HAP-1 (cell line): ENCODE data around the gene PPDPF.

Experiments
- DNase-seq, 2 experiments: peaks; one replicate each; pipeline ENCODE4 v3.0.0-alpha.2; 2016 to 2020; ENCODE audit warnings: low spot score in 2 of 2
- H3K27me3 ChIP-seq: fragments of 250-450 bp; sonication (Bioruptor Pico); 2 replicates; pipeline ENCODE4 v1.5.1; 2020; ENCODE audit warnings: low read depth, mild to moderate bottlenecking, moderate library complexity
- H3K36me3 ChIP-seq: fragments of 250-450 bp; sonication (Bioruptor Pico); replicated peaks from 2 replicates; pipeline ENCODE4 v1.5.1; 2020; ENCODE audit warnings: mild to moderate bottlenecking
- H3K4me1 ChIP-seq: fragments of 250-450 bp; sonication (Bioruptor Pico); 2 replicates; pipeline ENCODE4 v1.5.1; 2020; ENCODE audit warnings: mild to moderate bottlenecking
- H3K4me3 ChIP-seq: fragments of 250-450 bp; sonication (Bioruptor Pico); 2 replicates; pipeline ENCODE4 v1.5.1; 2020; ENCODE audit warnings: mild to moderate bottlenecking, moderate library complexity
- H3K9me3 ChIP-seq: fragments of 250-450 bp; sonication (Bioruptor Pico); 2 replicates; pipeline ENCODE4 v1.5.1; 2020; ENCODE audit warnings: mild to moderate bottlenecking, moderate library complexity
- in situ Hi-C: fragments of 300-500 bp; cut with MboI; formaldehyde crosslinking; loops from 3 replicates; pipeline ENCODE4 v1.14.3; 2020; ENCODE audit warnings: low sequenced_read_pairs, inconsistent platforms, mixed read lengths

The PPDPF gene

DNA sequence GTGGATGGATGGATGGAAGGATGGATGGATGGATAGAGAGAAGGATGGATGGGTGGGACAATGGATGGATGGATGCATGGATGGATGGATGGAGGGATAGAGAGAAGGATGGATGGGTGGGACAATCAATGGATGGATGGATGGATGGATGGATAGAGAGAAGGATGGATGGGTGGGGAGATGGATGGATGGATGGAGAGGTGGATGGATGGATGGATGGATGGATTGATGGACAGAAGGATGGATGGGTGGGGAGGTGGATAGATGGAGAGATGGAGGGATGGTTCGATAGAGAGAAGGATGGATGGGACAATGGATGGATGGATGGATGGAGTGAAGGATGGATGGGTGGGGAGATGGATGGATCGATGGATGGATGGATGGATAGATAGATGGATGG, 28.0 kb upstream of the PPDPF start:
- Histone ChIP-seq H3K4me3 (no peak overlapping the region), H3K27me3 (no peaks in the 10 kb centered on the region), H3K4me1 (peaks cover 13% of the 10 kb centered on the region), H3K36me3 (peaks cover 88% of the 10 kb centered on the region), H3K9me3 (no peaks in the 10 kb centered on the region)
- in situ Hi-C loops: no loop called here
- DNase-seq: no peak

GRCh38 chr20:63492982-63493381, 27.6 kb upstream of the PPDPF start:
- no peak overlapping the region for H3K4me3 ChIP-seq
- peak in 1 of 2 experiments; percentile 8 for DNase-seq
- in situ Hi-C loops: no loop called here
- H3K9me3 ChIP-seq: no peaks in the 10 kb centered on the region
- H3K27me3 ChIP-seq: no peaks in the 10 kb centered on the region
- H3K36me3 ChIP-seq: peaks cover 85% of the 10 kb centered on the region
- peaks cover 13% of the 10 kb centered on the region for H3K4me1 ChIP-seq

GRCh38 chr20:63493563-63494020, 27.0 kb upstream of the PPDPF start:
- Histone ChIP-seq H3K4me1 (peaks cover 13% of the 10 kb centered on the region), H3K4me3 (no peak overlapping the region), H3K9me3 (no peaks in the 10 kb centered on the region), H3K27me3 (no peaks in the 10 kb centered on the region), H3K36me3 (peaks cover 82% of the 10 kb centered on the region)
- in situ Hi-C loops: no loop called here
- peak in 1 of 2 experiments; percentile 9 for DNase-seq

DNA sequence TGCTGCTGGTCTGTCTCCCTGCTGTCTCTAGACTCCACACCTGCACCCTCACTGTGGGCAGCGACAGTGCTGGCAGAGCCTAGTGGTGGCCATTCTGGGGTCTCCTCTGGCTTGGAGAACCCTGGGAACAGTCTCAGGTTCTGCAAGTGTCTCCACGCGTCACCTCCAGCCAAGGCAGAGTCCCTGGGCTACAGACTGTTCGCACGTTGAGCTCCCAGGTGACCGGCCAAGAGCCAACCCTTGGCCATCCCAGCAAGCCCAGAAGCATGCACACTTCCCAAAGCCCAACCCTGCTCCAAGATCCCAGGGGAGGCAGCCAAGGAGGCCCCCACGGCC, 26.5 kb upstream of the PPDPF start:
- H3K9me3 ChIP-seq: no peaks in the 10 kb centered on the region
- DNase-seq: peak in 1 of 2 experiments; percentile 7
- H3K4me1 ChIP-seq: peaks cover 13% of the 10 kb centered on the region
- H3K36me3 ChIP-seq: peaks cover 78% of the 10 kb centered on the region
- H3K4me3 ChIP-seq: no peak overlapping the region
- H3K27me3 ChIP-seq: no peaks in the 10 kb centered on the region
- in situ Hi-C loops: no loop called here

DNA sequence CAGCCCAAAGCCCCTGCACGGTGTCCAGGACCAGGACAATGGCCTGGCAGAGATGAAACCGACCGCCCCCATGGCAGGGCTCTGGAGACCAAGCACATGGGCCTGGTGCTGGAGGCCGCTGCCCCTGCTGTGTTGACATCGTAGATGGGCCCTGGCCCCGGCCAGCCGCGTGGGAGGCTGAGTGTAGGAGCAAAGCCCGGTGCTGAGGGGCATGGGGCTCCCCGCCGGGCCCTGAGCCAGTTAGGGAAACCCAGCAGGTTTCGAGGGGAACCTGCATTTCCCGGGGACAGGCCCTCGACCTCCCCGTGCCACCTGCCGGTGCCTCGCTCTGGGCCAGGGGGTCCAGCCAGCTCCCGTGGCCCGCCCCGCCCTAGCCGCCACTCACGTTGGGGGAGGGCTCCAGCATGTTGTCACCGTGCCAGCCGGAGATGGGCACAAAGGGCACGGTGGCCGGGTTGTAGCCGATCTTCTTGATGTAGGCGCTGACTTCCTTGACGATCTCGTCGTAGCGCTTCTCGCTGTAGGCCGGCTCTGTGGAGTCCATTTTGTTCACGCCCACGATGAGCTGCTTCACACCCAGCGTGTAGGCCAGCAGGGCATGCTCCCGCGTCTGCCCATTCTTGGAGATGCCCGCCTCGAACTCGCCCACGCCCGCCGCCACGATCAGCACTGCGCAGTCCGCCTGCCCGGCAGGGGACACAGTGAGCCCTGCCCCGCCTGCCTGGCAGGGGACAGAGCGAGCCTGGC, 26.0 kb upstream of the PPDPF start:
- DNase-seq: no peak

GRCh38 chr20:63495167-63495720, 25.3 kb upstream of the PPDPF start:
- Histone ChIP-seq H3K36me3 (peaks cover 66% of the 10 kb centered on the region), H3K4me3 (no peak overlapping the region), H3K27me3 (no peaks in the 10 kb centered on the region), H3K9me3 (no peaks in the 10 kb centered on the region), H3K4me1 (peaks cover 15% of the 10 kb centered on the region)
- in situ Hi-C loops: no loop called here
- DNase-seq: no peak

More for the DNA sequence above, 26.0 kb upstream of the PPDPF start:
- Histone ChIP-seq H3K9me3 (no peaks in the 10 kb centered on the region), H3K4me3 (no peak overlapping the region), H3K27me3 (no peaks in the 10 kb centered on the region), H3K4me1 (peaks cover 15% of the 10 kb centered on the region), H3K36me3 (peaks cover 72% of the 10 kb centered on the region)
- in situ Hi-C loops: no loop called here

- in situ Hi-C loops: no loop called here
- H3K4me3 ChIP-seq: peak overlapping the region; percentile 68
- no peaks in the 10 kb centered on the region for H3K27me3 ChIP-seq
- peaks cover 15% of the 10 kb centered on the region for H3K4me1 ChIP-seq
- H3K9me3 ChIP-seq: no peaks in the 10 kb centered on the region
- DNase-seq: peak in 1 of 2 experiments; percentile 86
- H3K36me3 ChIP-seq: peaks cover 59% of the 10 kb centered on the region
These were observed 24.6 kb upstream of the PPDPF start for GRCh38 chr20:63495741-63496595.

DNA sequence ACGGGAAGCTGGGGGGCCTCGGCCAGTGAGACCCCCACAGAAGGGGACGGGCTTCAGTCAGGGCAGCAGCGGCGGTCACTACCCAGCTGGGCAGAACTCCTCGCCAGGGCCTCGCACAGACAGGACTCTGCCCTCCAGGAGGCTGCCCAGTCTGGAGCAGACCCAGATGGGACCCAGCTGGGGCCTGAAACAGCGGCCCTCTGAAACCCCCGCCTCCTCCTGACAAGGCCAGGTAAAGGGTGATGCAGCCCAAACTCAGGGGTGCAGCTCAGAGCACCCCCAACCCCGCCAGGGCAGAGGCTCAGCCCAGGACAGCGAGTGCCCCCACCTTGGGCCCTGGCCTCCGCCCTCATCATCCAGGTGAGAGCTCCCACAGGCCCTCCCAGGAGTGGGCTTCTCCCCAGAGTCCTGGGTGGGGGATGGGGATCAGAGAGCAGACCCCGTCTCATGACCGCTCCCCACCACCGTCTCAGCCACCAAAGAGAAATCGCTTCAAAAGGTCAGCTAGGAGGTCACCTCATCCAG, 23.9 kb upstream of the PPDPF start:
- Histone ChIP-seq H3K36me3 (peaks cover 52% of the 10 kb centered on the region), H3K27me3 (no peaks in the 10 kb centered on the region), H3K4me1 (peaks cover 15% of the 10 kb centered on the region), H3K9me3 (no peaks in the 10 kb centered on the region), H3K4me3 (peak overlapping the region; percentile 68)
- in situ Hi-C loops: no loop called here
- DNase-seq: peak in 1 of 2 experiments; percentile 29

DNA sequence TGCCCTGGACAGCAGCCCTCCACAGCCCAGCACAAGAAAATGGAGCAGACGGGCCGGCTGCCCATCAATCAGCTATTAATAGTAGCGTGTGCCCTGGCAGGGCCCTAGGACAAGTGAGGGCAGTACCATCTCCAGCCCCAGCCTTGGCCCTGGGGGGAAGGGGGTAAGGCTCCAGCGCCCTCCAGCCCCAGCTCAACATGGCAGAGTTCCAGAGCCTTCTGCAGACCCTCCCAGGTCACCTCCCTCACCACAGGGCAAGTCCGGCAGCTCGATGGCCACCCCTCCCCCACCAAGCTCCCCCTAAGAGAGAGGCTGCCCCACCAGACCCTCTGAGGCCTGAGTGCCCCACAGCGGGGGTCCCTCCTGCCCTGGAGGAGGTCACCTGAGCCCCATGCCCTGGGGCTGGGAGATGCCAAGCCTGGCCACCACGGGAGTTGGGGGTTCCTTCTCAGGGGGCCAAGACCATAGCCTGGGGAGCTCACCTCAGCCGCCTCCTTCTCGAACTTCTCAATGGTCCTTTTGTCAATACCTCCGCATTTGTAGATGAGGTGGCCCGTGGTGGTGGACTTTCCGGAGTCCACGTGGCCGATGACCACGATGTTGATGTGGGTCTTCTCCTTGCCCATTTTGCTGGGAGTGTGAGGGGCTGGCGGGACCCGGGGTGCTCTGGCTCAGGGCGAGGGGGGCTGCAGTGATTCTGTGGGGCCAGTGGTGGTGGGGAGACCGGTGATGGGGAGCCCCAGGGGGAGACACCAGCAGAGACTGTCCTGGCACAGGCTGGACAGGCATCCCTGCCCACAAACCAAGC, 23.2 kb upstream of the PPDPF start:
- Histone ChIP-seq H3K9me3 (no peaks in the 10 kb centered on the region), H3K4me3 (peak overlapping the region; percentile 68), H3K36me3 (peaks cover 49% of the 10 kb centered on the region), H3K27me3 (no peaks in the 10 kb centered on the region), H3K4me1 (peaks cover 15% of the 10 kb centered on the region)
- in situ Hi-C loops: no loop called here
- DNase-seq: peak in 1 of 2 experiments; percentile 41

DNA sequence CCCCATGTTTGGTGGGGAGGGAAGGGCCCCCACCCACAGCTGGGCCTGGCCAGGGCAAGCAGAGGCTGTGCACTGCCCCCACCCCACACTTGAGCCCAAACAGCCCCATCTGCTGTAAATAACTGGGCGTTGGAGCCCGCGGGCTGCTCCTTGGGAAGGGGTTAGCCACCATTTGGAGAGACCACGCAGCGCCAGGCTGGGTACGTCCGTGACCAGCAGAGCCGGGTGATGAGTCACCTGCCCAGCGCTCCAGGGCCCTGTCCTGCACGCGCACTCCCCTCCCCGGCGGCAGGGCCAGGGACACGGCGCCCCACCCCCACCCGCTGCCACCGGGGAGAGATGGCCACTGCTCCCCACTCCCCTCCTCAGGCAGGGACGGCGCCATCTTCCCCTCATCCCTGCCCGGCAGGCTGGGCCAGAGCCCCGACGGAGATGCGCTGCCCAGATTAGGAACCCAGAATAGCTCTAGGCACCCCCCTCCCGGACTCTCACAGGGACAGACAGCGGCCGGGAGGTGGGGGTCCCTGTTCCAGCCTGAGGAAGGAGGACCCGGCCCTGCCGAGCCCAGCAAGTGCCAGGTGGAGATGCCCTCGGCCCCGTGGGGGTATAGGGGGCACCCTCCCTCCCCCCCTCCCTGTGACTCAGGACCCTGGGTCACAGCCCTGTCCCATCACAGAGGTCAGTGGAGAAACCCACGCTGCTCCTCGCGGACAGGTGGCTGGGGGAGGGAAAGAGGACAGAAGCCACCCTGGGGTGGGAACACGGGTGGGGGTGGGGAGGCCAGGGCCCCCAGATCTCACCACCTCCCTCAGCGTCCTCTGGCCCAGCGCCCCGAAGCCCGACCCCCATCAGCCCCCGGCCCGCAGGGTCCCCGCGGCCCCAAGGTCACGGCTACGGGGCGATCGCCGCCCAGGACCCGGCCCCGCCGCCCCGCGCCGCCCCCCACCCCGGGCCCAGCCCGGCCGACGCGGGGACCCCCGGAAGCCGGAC, 22.3 kb upstream of the PPDPF start:
- in situ Hi-C loops: no loop called here
- peak overlapping the region; percentile 68 for H3K4me3 ChIP-seq
- H3K9me3 ChIP-seq: no peaks in the 10 kb centered on the region
- H3K36me3 ChIP-seq: peaks cover 43% of the 10 kb centered on the region
- peaks cover 15% of the 10 kb centered on the region for H3K4me1 ChIP-seq
- peak in 1 of 2 experiments; percentile 75 for DNase-seq
- no peaks in the 10 kb centered on the region for H3K27me3 ChIP-seq

- in situ Hi-C loops: no loop called here
- Histone ChIP-seq H3K4me3 (peak within 1 kb of the TSS; percentile 68), H3K27me3 (no peaks in the 10 kb centered on the region), H3K36me3 (peaks cover 36% of the 10 kb centered on the region), H3K4me1 (peaks cover 15% of the 10 kb centered on the region), H3K9me3 (no peaks in the 10 kb centered on the region)
- DNase-seq: peak in 1 of 2 experiments; percentile 83
These were observed 21.6 kb upstream of the PPDPF start, which contains the start of gene EEF1A2 for GRCh38 chr20:63498960-63499337. Gene EEF1A2, minus strand, starts transcription at chr20:63499083. Its CDS starts 1,320 bp downstream, at chr20:63497763.

- in situ Hi-C loops: no loop called here
These were observed 21.1 kb upstream of the PPDPF start for GRCh38 chr20:63499338-63499969.

More at GRCh38 chr20:63499338-63499969, 21.1 kb upstream of the PPDPF start:
- H3K9me3 ChIP-seq: no peaks in the 10 kb centered on the region
- no peaks in the 10 kb centered on the region for H3K27me3 ChIP-seq
- peak in 1 of 2 experiments; percentile 14 for DNase-seq
- H3K4me1 ChIP-seq: peaks cover 15% of the 10 kb centered on the region
- peak overlapping the region; percentile 68 for H3K4me3 ChIP-seq
- H3K36me3 ChIP-seq: peaks cover 31% of the 10 kb centered on the region
